ENCODE measurements around the gene LPP.

LPP gene

GRCh38 chr3:188330138-188330537 lies 176.2 kb downstream of the LPP start:
- DNase-seq (ENCODE audit: low read depth) = no peak

- DNase-seq (ENCODE audit: low read depth) = no peak
Observed at GRCh38 chr3:188331166-188331565, 177.2 kb downstream of the LPP start.

- no peak for DNase-seq (ENCODE audit: low read depth)
Observed at GRCh38 chr3:188332085-188332484, 178.1 kb downstream of the LPP start.

GRCh38 chr3:188335656-188336055 lies 181.7 kb downstream of the LPP start:
- DNase-seq (ENCODE audit: low read depth) = no peak

GRCh38 chr3:188336178-188336577 lies 182.2 kb downstream of the LPP start:
- no peak for DNase-seq (ENCODE audit: low read depth)

- DNase-seq (ENCODE audit: low read depth) = no peak
Observed at GRCh38 chr3:188337232-188337631, 183.3 kb downstream of the LPP start.

GRCh38 chr3:188338086-188338485 lies 184.1 kb downstream of the LPP start:
- peak; percentile 40 for DNase-seq (ENCODE audit: low read depth)

GRCh38 chr3:188339410-188340295 lies 185.7 kb downstream of the LPP start:
- DNase-seq (ENCODE audit: low read depth) = no peak

GRCh38 chr3:188341501-188341900 lies 187.5 kb downstream of the LPP start:
- DNase-seq (ENCODE audit: low read depth) = no peak

- DNase-seq (ENCODE audit: low read depth) = no peak
Observed at GRCh38 chr3:188342991-188343732, 189.2 kb downstream of the LPP start.

- DNase-seq (ENCODE audit: low read depth) = no peak
Observed at GRCh38 chr3:188343894-188344293, 189.9 kb downstream of the LPP start.

GRCh38 chr3:188345223-188345622 lies 191.3 kb downstream of the LPP start:
- DNase-seq (ENCODE audit: low read depth) = no peak

- DNase-seq (ENCODE audit: low read depth) = peak; percentile 88
Observed at GRCh38 chr3:188348435-188349244, 194.7 kb downstream of the LPP start.

- peak; percentile 12 for DNase-seq (ENCODE audit: low read depth)
Observed at GRCh38 chr3:188349351-188349901, 195.5 kb downstream of the LPP start.

GRCh38 chr3:188349933-188350332 lies 196.0 kb downstream of the LPP start:
- DNase-seq (ENCODE audit: low read depth) = no peak

GRCh38 chr3:188350961-188351360 lies 197.0 kb downstream of the LPP start:
- DNase-seq (ENCODE audit: low read depth) = no peak

- no peak for DNase-seq (ENCODE audit: low read depth)
Observed at GRCh38 chr3:188351648-188352047, 197.7 kb downstream of the LPP start.

GRCh38 chr3:188352196-188352927 lies 198.4 kb downstream of the LPP start:
- DNase-seq (ENCODE audit: low read depth) = no peak

- no peak for DNase-seq (ENCODE audit: low read depth)
Observed at GRCh38 chr3:188353426-188353825, 199.5 kb downstream of the LPP start.

- DNase-seq (ENCODE audit: low read depth) = no peak
Observed at GRCh38 chr3:188358787-188359493, 205.0 kb downstream of the LPP start.
